WTC11 (cell line): Measurements from ENCODE around the gene ADISSP. TPM values are rescaled to one million over a fixed set of nuclear protein-coding genes. Genes with fewer than 3 reads are reported as not detected.

Source experiments
- AR ChIP-seq: fragments of 250-450 bp; sonication (Bioruptor Pico); IDR thresholded peaks from 2 replicates; pipeline ENCODE4 v1.9.0; 2021; ENCODE audit warnings: mild to moderate bottlenecking
- CDX4 ChIP-seq: fragments of 250-450 bp; sonication (Bioruptor Pico); IDR thresholded peaks from 2 replicates; pipeline ENCODE4 v1.9.0; 2021; ENCODE audit warnings: moderate library complexity, mild to moderate bottlenecking, inconsistent platforms, borderline replicate concordance
- CREM ChIP-seq: sonication (generic); formaldehyde crosslinking; IDR thresholded peaks from 2 replicates; pipeline ENCODE4 v1.8.1; 2022; ENCODE audit warnings: mild to moderate bottlenecking, missing genetic modification reagents, moderate library complexity
- FOXP1 ChIP-seq: sonication (generic); formaldehyde crosslinking; IDR thresholded peaks from 2 replicates; pipeline ENCODE4 v1.8.0; 2022; ENCODE audit warnings: missing genetic modification reagents, mild to moderate bottlenecking, moderate library complexity, borderline replicate concordance
- FOXP4 ChIP-seq: sonication (generic); formaldehyde crosslinking; IDR thresholded peaks from 2 replicates; pipeline ENCODE4 v1.8.0; 2022; ENCODE audit warnings: mild to moderate bottlenecking, missing genetic modification reagents
- HMGXB4 ChIP-seq: sonication (generic); formaldehyde crosslinking; IDR thresholded peaks from 2 replicates; pipeline ENCODE4 v1.8.1; 2023; ENCODE audit warnings: mild to moderate bottlenecking, moderate library complexity, missing genetic modification reagents
- JAZF1 ChIP-seq: fragments of 250-450 bp; sonication (Bioruptor Pico); IDR thresholded peaks from 2 replicates; pipeline ENCODE4 v1.9.0; 2021; ENCODE audit warnings: moderate library complexity, mild to moderate bottlenecking, inconsistent platforms
- MXD4 ChIP-seq: fragments of 250-450 bp; sonication (Bioruptor Pico); IDR thresholded peaks from 2 replicates; pipeline ENCODE4 v1.8.0; 2021; ENCODE audit warnings: mild to moderate bottlenecking, moderate library complexity, borderline replicate concordance
- MYBL2 ChIP-seq: sonication (generic); formaldehyde crosslinking; IDR thresholded peaks from 2 replicates; pipeline ENCODE4 v1.8.1; 2023; ENCODE audit warnings: mild to moderate bottlenecking, moderate library complexity, missing genetic modification reagents
- NFYB ChIP-seq: sonication (generic); formaldehyde crosslinking; conservative IDR thresholded peaks from 2 replicates; pipeline ENCODE4 v1.8.0; 2022; ENCODE audit warnings: low read depth, missing genetic modification reagents
- SMAD3 ChIP-seq: sonication (generic); formaldehyde crosslinking; IDR thresholded peaks from 2 replicates; pipeline ENCODE4 v1.8.0; 2022; ENCODE audit warnings: missing genetic modification reagents, mild to moderate bottlenecking, borderline replicate concordance
- TEAD1 ChIP-seq: sonication (generic); formaldehyde crosslinking; IDR thresholded peaks from 2 replicates; pipeline ENCODE4 v1.8.0; 2022; ENCODE audit warnings: mild to moderate bottlenecking, missing genetic modification reagents
- USF1 ChIP-seq: sonication (generic); formaldehyde crosslinking; IDR thresholded peaks from 2 replicates; pipeline ENCODE4 v1.8.0; 2022; ENCODE audit warnings: mild to moderate bottlenecking, missing genetic modification reagents
- USF2 ChIP-seq: sonication (generic); formaldehyde crosslinking; IDR thresholded peaks from 2 replicates; pipeline ENCODE4 v1.8.1; 2023; ENCODE audit warnings: mild to moderate bottlenecking, missing genetic modification reagents, moderate library complexity
- ZNF121 ChIP-seq: sonication (generic); formaldehyde crosslinking; IDR thresholded peaks from 2 replicates; pipeline ENCODE4 v1.8.0; 2023; ENCODE audit warnings: missing genetic modification reagents
- ZNF396 ChIP-seq: fragments of 250-450 bp; sonication (Bioruptor Pico); IDR thresholded peaks from 2 replicates; pipeline ENCODE4 v1.8.0; 2021; ENCODE audit warnings: mild to moderate bottlenecking, moderate library complexity, borderline replicate concordance
- ZNF423 ChIP-seq: fragments of 250-450 bp; sonication (Bioruptor Pico); IDR thresholded peaks from 2 replicates; pipeline ENCODE4 v2.1.2; 2022; ENCODE audit warnings: mild to moderate bottlenecking, moderate library complexity
- total RNA-seq: library from RNA; stranded (reverse); gene quantifications from 3 replicates; pipeline ENCODE4 v1.2.3, GENCODE V29; 2021

The ADISSP gene
- total RNA-seq, 1 experiment from 2014 or later, result 129 TPM

GRCh38 chr20:3795511-3796468 is 28.2 kb upstream of the ADISSP start, which contains the start of gene CDC25B (continued):
- TF ChIP-seq MXD4 (CRISPR knock-in tag) (no peak), AR (CRISPR knock-in tag) (0 out of 2 replicates have a peak, but pooled peaks have one; percentile 37), CDX4 (CRISPR knock-in tag) (no peak), SMAD3 (CRISPR knock-in tag) (peak; percentile 30; the same call in 1 of the 2 replicates), CREM (CRISPR knock-in tag) (peak; percentile 80), ZNF423 (CRISPR knock-in tag) (peak; percentile 95), FOXP1 (CRISPR knock-in tag) (peak; percentile 81; the same call in 1 of the 2 replicates), FOXP4 (CRISPR knock-in tag) (peak; percentile 45; the same call in 1 of the 2 replicates), TEAD1 (peak; percentile 13; the same call in 1 of the 2 replicates), ZNF121 (CRISPR knock-in tag) (peak; percentile 42; the same call in 1 of the 2 replicates), JAZF1 (no peak), ZNF396 (no peak), HMGXB4 (peak; percentile 73), USF1 (CRISPR knock-in tag) (peak; percentile 60; the same call in 1 of the 2 replicates), MYBL2 (peak; percentile 67; the same call in 1 of the 2 replicates), USF2 (CRISPR knock-in tag) (peak; percentile 61), NFYB (CRISPR knock-in tag) (peak; percentile 33; the same call in 1 of the 2 replicates)
